ENCODE results near the gene NHP2.
"Not testable (repeated sequence)": the region's sequence is repeated elsewhere in the genome, so short reads cannot be mapped to it uniquely, and the experiment has no call there.

NHP2 gene

GRCh38 chr5:178153530-178154340, at the start of gene NHP2:
TSS of gene NHP2 (minus strand) at chr5:178153885. CDS start at chr5:178153817, 68 bp downstream.
- peak; percentile 95 for DNase-seq (ENCODE audit: low read depth)

GRCh38 chr5:178202541-178202940, 48.9 kb upstream of the NHP2 start:
- no peak for DNase-seq (ENCODE audit: low read depth)

- no peak for DNase-seq (ENCODE audit: low read depth)
Measured at GRCh38 chr5:178201927-178202235, 48.2 kb upstream of the NHP2 start.

GRCh38 chr5:178201221-178201926, 47.7 kb upstream of the NHP2 start:
- no peak for DNase-seq (ENCODE audit: low read depth)

- DNase-seq (ENCODE audit: low read depth) = no peak
Measured at GRCh38 chr5:178199581-178200434, 46.1 kb upstream of the NHP2 start.

- no peak for DNase-seq (ENCODE audit: low read depth)
Measured at GRCh38 chr5:178198706-178199105, 45.0 kb upstream of the NHP2 start.

- DNase-seq (ENCODE audit: low read depth) = not testable (repeated sequence)
Measured at GRCh38 chr5:178198151-178198550, 44.5 kb upstream of the NHP2 start.

- no peak for DNase-seq (ENCODE audit: low read depth)
Measured at GRCh38 chr5:178196986-178197385, 43.3 kb upstream of the NHP2 start.

- DNase-seq (ENCODE audit: low read depth) = no peak
Measured at GRCh38 chr5:178196281-178196812, 42.7 kb upstream of the NHP2 start.

- DNase-seq (ENCODE audit: low read depth) = no peak
Measured at GRCh38 chr5:178194026-178194425, 40.3 kb upstream of the NHP2 start.

- DNase-seq (ENCODE audit: low read depth) = no peak
Measured at GRCh38 chr5:178193251-178193809, 39.6 kb upstream of the NHP2 start.

- DNase-seq (ENCODE audit: low read depth) = no peak
Measured at GRCh38 chr5:178192787-178193186, 39.1 kb upstream of the NHP2 start.

- DNase-seq (ENCODE audit: low read depth) = no peak
Measured at GRCh38 chr5:178192244-178192643, 38.6 kb upstream of the NHP2 start.

GRCh38 chr5:178191661-178192060, 38.0 kb upstream of the NHP2 start:
- no peak for DNase-seq (ENCODE audit: low read depth)

- DNase-seq (ENCODE audit: low read depth) = no peak
Measured at GRCh38 chr5:178189433-178189832, 35.7 kb upstream of the NHP2 start.

- DNase-seq (ENCODE audit: low read depth) = no peak
Measured at GRCh38 chr5:178187014-178187413, 33.3 kb upstream of the NHP2 start, which contains the start of gene GMCL2. TSS of gene GMCL2 (minus strand) at chr5:178187371. CDS start at chr5:178187299, 72 bp downstream.

GRCh38 chr5:178186427-178186826, 32.7 kb upstream of the NHP2 start:
- DNase-seq (ENCODE audit: low read depth) = no peak

- no peak for DNase-seq (ENCODE audit: low read depth)
Measured at GRCh38 chr5:178182158-178182876, 28.6 kb upstream of the NHP2 start.

- no peak for DNase-seq (ENCODE audit: low read depth)
Measured at GRCh38 chr5:178180141-178180863, 26.6 kb upstream of the NHP2 start.

GRCh38 chr5:178177569-178177968, 23.9 kb upstream of the NHP2 start:
- DNase-seq (ENCODE audit: low read depth) = no peak

- DNase-seq (ENCODE audit: low read depth) = no peak
Measured at GRCh38 chr5:178176791-178177190, 23.1 kb upstream of the NHP2 start.

Data from activated T-helper 9 cell treated with anti-CD3 and anti-CD28 coated beads, Interleukin-2, amount 50 U/mL, for 16 hours (primary cell).